ENCODE data around the gene HSPA4L. TPM values are rescaled to one million over a fixed set of nuclear protein-coding genes. Genes with fewer than 3 reads are reported as not detected.

Gene HSPA4L
- total RNA-seq, 1 experiment from 2014 or later = 18.6 TPM

GRCh38 chr4:127857641-127858040 lies 75.5 kb downstream of the HSPA4L start:
- Histone ChIP-seq H3K9me2 (ENCODE audit: insufficient read depth) (no peaks in the 10 kb centered on the region), H3K9ac (ENCODE audit: low read length) (no peak overlapping the region), H2AFZ (ENCODE audit: low read depth, low read length, poor library complexity, severe bottlenecking) (no peak overlapping the region), H4K20me1 (ENCODE audit: insufficient read depth) (no peaks in the 10 kb centered on the region), H3K27me3 (ENCODE audit: insufficient read depth, low read length) (no peaks in the 10 kb centered on the region), H3K4me1 (ENCODE audit: control insufficient read depth in 1 of 2, insufficient read depth in 2 of 2, low read length in 2 of 2) (peaks cover 0 to 11% of the 10 kb centered on the region in 2 experiments; a peak in 2 of 4 replicates), H3K36me3 (ENCODE audit: control insufficient read depth in 1 of 2, insufficient read depth in 2 of 2, low read length in 2 of 2) (no peaks in the 10 kb centered on the region), H3K4me2 (ENCODE audit: low read length) (no peak overlapping the region), H3K27ac (ENCODE audit: low read depth, low read length) (no peak overlapping the region), H3K9me3 (ENCODE audit: control insufficient read depth in 1 of 2, insufficient read depth in 1 of 2, low read depth in 1 of 2, low read length in 2 of 2) (no peaks in the 10 kb centered on the region; a peak in 1 of 4 replicates), H3K79me2 (ENCODE audit: insufficient read depth, low read length) (peaks cover 23% of the 10 kb centered on the region), H3K4me3 (replicated peaks in 1 of 2; ENCODE audit: low read depth in 1 of 2, low read length in 2 of 2) (no peak overlapping the region)
- ChIA-PET CTCF (no interaction called here), POLR2A (no interaction called here), RAD21 (ENCODE audit: low non-redundant PET in 1 of 2, low total read pairs in 2 of 2, uncharacterized antibody in 2 of 2, unreplicated experiment in 2 of 2) (no interaction called here)
- no peak for TF ChIP-seq CBX3 (IDR thresholded peaks at IDR 0.05; ENCODE audit: low read depth)
- TF ChIP-seq ATF3 (IDR thresholded peaks at IDR 0.05) = no peak
- TF ChIP-seq EZH2phosphoT487 (IDR thresholded peaks at IDR 0.05; ENCODE audit: borderline replicate concordance) = no peak
- no peak for TF ChIP-seq EZH2 (IDR thresholded peaks at IDR 0.05)
- TF ChIP-seq POLR2AphosphoS5 (IDR thresholded peaks at IDR 0.05; ENCODE audit: low read depth, low read length) = no peak
- TF ChIP-seq EGR1 (IDR thresholded peaks at IDR 0.05; ENCODE audit: low read depth) = no peak
- TF ChIP-seq TCF7L2 (IDR thresholded peaks at IDR 0.05; ENCODE audit: borderline replicate concordance, extremely low read depth, insufficient read depth, insufficient read length) = no peak
- TF ChIP-seq JUND (IDR thresholded peaks at IDR 0.05) = no peak
- TF ChIP-seq CEBPB (IDR thresholded peaks at IDR 0.05; ENCODE audit: low read depth) = no peak
- TF ChIP-seq, protein P1, sequence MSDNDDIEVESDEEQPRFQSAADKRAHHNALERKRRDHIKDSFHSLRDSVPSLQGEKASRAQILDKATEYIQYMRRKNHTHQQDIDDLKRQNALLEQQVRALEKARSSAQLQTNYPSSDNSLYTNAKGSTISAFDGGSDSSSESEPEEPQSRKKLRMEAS (IDR thresholded peaks at IDR 0.05) = no peak
- no peak for TF ChIP-seq SRF (IDR thresholded peaks at IDR 0.05; ENCODE audit: low read depth)
- TF ChIP-seq POLR2A (IDR thresholded peaks at IDR 0.05; ENCODE audit: borderline replicate concordance, extremely low read depth, insufficient read depth, insufficient read length) = no peak
- TF ChIP-seq, protein P2, sequence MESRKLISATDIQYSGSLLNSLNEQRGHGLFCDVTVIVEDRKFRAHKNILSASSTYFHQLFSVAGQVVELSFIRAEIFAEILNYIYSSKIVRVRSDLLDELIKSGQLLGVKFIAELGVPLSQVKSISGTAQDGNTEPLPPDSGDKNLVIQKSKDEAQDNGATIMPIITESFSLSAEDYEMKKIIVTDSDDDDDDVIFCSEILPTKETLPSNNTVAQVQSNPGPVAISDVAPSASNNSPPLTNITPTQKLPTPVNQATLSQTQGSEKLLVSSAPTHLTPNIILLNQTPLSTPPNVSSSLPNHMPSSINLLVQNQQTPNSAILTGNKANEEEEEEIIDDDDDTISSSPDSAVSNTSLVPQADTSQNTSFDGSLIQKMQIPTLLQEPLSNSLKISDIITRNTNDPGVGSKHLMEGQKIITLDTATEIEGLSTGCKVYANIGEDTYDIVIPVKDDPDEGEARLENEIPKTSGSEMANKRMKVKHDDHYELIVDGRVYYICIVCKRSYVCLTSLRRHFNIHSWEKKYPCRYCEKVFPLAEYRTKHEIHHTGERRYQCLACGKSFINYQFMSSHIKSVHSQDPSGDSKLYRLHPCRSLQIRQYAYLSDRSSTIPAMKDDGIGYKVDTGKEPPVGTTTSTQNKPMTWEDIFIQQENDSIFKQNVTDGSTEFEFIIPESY (IDR thresholded peaks at IDR 0.05; ENCODE audit: extremely low read depth, insufficient replicate concordance, low read length) = no peak
- TF ChIP-seq SP1 (IDR thresholded peaks at IDR 0.05; ENCODE audit: low read depth) = no peak
- TF ChIP-seq ZNF274 (IDR thresholded peaks at IDR 0.05; ENCODE audit: low read depth, low read length) = no peak
- no TSS peak for BruUV-seq (replicated peaks)
- DNase-seq (ENCODE audit: low read depth, low spot score) (no peak), ATAC-seq (no peak)
- intact Hi-C loops (cut with micrococcal nuclease) = no loop called here

All from HCT116 (cell line).